ENCODE measurements around the gene SEMA3E.

The SEMA3E gene

DNA sequence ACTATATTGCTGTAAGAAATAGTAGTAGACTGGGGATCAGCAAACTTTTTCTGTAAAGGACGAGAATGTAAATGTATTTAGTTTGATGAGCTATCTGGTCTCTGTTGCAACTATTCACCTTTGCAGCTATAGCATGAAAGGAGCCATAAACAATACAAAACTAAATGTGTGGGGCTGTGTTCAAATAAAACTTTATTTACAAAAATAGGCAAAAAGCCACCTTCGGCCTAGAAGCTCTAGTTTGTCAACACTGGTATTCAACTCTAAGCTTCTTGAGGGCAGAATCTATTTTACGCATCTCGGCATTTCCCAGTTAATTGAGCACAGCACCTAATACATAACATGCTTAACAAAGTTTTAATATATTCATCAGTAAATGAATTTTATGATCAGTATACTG, 181.4 kb downstream of the SEMA3E start (continued):
- TF ChIP-seq, protein P1, sequence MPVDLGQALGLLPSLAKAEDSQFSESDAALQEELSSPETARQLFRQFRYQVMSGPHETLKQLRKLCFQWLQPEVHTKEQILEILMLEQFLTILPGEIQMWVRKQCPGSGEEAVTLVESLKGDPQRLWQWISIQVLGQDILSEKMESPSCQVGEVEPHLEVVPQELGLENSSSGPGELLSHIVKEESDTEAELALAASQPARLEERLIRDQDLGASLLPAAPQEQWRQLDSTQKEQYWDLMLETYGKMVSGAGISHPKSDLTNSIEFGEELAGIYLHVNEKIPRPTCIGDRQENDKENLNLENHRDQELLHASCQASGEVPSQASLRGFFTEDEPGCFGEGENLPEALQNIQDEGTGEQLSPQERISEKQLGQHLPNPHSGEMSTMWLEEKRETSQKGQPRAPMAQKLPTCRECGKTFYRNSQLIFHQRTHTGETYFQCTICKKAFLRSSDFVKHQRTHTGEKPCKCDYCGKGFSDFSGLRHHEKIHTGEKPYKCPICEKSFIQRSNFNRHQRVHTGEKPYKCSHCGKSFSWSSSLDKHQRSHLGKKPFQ (tag by site-specific recombination; IDR thresholded peaks at IDR 0.05) = no peak
- TF ChIP-seq, protein P2, sequence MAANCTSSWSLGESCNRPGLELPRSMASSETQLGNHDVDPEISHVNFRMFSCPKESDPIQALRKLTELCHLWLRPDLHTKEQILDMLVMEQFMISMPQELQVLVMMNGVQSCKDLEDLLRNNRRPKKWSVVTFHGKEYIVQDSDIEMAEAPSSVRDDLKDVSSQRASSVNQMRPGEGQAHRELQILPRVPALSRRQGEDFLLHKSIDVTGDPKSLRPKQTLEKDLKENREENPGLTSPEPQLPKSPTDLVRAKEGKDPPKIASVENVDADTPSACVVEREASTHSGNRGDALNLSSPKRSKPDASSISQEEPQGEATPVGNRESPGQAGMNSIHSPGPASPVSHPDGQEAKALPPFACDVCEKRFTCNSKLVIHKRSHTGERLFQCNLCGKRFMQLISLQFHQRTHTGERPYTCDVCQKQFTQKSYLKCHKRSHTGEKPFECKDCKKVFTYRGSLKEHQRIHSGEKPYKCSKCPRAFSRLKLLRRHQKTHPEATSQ (tag by site-specific recombination; IDR thresholded peaks at IDR 0.05) = no peak
- TF ChIP-seq, protein P3, sequence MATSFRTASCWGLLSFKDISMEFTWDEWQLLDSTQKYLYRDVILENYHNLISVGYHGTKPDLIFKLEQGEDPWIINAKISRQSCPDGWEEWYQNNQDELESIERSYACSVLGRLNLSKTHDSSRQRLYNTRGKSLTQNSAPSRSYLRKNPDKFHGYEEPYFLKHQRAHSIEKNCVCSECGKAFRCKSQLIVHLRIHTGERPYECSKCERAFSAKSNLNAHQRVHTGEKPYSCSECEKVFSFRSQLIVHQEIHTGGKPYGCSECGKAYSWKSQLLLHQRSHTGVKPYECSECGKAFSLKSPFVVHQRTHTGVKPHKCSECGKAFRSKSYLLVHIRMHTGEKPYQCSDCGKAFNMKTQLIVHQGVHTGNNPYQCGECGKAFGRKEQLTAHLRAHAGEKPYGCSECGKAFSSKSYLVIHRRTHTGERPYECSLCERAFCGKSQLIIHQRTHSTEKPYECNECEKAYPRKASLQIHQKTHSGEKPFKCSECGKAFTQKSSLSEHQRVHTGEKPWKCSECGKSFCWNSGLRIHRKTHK (tag by site-specific recombination; IDR thresholded peaks at IDR 0.05) = no peak
- TF ChIP-seq ZNF423 (tag by site-specific recombination; IDR thresholded peaks at IDR 0.05) = no peak

DNA sequence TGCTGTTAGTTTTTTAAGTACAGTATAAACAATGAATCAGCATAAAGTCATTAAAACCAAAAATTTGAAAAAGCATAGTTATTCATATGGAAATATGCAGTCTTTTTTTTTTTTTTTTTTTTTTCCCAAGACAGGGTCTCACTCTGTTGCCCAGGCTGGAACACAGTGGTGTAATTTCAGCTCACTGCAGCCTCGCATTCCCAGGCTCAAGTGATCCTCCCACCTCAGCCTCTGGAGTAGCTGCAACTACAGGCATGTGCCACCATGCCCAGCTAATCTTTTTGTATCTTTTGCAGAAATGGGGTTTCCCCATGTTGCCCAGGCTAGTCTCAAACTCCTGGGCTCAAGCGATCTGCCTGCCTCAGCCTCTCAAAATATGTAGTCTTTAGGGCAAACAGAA, 182.0 kb downstream of the SEMA3E start:
- CTCF ChIA-PET = interaction anchor here (0.7 to 0.9 kb wide), 2 partner anchors 727 to 961 kb away, joined by 3 read pairs; no protein-coding TSS in a partner anchor
- TF ChIP-seq, protein P4, sequence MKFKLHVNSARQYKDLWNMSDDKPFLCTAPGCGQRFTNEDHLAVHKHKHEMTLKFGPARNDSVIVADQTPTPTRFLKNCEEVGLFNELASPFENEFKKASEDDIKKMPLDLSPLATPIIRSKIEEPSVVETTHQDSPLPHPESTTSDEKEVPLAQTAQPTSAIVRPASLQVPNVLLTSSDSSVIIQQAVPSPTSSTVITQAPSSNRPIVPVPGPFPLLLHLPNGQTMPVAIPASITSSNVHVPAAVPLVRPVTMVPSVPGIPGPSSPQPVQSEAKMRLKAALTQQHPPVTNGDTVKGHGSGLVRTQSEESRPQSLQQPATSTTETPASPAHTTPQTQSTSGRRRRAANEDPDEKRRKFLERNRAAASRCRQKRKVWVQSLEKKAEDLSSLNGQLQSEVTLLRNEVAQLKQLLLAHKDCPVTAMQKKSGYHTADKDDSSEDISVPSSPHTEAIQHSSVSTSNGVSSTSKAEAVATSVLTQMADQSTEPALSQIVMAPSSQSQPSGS (tag by site-specific recombination; IDR thresholded peaks at IDR 0.05; ENCODE audit: low read depth) = no peak
- no peak for TF ChIP-seq ZNF140 (tag by site-specific recombination; IDR thresholded peaks at IDR 0.05)
- TF ChIP-seq, protein P5, sequence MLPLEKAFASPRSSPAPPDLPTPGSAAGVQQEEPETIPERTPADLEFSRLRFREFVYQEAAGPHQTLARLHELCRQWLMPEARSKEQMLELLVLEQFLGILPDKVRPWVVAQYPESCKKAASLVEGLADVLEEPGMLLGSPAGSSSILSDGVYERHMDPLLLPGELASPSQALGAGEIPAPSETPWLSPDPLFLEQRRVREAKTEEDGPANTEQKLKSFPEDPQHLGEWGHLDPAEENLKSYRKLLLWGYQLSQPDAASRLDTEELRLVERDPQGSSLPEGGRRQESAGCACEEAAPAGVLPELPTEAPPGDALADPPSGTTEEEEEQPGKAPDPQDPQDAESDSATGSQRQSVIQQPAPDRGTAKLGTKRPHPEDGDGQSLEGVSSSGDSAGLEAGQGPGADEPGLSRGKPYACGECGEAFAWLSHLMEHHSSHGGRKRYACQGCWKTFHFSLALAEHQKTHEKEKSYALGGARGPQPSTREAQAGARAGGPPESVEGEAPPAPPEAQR (tag by site-specific recombination; IDR thresholded peaks at IDR 0.05) = no peak
- no peak for TF ChIP-seq ZNF501 (tag by site-specific recombination; IDR thresholded peaks at IDR 0.05)
- TF ChIP-seq, protein P6, sequence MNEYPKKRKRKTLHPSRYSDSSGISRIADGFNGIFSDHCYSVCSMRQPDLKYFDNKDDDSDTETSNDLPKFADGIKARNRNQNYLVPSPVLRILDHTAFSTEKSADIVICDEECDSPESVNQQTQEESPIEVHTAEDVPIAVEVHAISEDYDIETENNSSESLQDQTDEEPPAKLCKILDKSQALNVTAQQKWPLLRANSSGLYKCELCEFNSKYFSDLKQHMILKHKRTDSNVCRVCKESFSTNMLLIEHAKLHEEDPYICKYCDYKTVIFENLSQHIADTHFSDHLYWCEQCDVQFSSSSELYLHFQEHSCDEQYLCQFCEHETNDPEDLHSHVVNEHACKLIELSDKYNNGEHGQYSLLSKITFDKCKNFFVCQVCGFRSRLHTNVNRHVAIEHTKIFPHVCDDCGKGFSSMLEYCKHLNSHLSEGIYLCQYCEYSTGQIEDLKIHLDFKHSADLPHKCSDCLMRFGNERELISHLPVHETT (tag by site-specific recombination; IDR thresholded peaks at IDR 0.05) = no peak
- TF ChIP-seq, protein P1 (tag by site-specific recombination; IDR thresholded peaks at IDR 0.05) = no peak
- no peak for TF ChIP-seq ZIC2 (tag by site-specific recombination; IDR thresholded peaks at IDR 0.05)
- no peak for TF ChIP-seq ZSCAN23 (tag by site-specific recombination; IDR thresholded peaks at IDR 0.05)
- TF ChIP-seq SALL2 (tag by site-specific recombination; IDR thresholded peaks at IDR 0.05; ENCODE audit: borderline replicate concordance) = no peak
- no peak for TF ChIP-seq ZNF707 (tag by site-specific recombination; IDR thresholded peaks at IDR 0.05)
- TF ChIP-seq ZNF660 (tag by site-specific recombination; IDR thresholded peaks at IDR 0.05) = no peak
- no peak for TF ChIP-seq ZNF169 (tag by site-specific recombination; IDR thresholded peaks at IDR 0.05)
- TF ChIP-seq RBAK (tag by site-specific recombination; IDR thresholded peaks at IDR 0.05) = no peak
- TF ChIP-seq KLF9 (tag by site-specific recombination; IDR thresholded peaks at IDR 0.05; ENCODE audit: low read depth) = no peak
- TF ChIP-seq, protein P7, sequence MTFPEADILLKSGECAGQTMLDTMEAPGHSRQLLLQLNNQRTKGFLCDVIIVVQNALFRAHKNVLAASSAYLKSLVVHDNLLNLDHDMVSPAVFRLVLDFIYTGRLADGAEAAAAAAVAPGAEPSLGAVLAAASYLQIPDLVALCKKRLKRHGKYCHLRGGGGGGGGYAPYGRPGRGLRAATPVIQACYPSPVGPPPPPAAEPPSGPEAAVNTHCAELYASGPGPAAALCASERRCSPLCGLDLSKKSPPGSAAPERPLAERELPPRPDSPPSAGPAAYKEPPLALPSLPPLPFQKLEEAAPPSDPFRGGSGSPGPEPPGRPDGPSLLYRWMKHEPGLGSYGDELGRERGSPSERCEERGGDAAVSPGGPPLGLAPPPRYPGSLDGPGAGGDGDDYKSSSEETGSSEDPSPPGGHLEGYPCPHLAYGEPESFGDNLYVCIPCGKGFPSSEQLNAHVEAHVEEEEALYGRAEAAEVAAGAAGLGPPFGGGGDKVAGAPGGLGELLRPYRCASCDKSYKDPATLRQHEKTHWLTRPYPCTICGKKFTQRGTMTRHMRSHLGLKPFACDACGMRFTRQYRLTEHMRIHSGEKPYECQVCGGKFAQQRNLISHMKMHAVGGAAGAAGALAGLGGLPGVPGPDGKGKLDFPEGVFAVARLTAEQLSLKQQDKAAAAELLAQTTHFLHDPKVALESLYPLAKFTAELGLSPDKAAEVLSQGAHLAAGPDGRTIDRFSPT (tag by site-specific recombination; IDR thresholded peaks at IDR 0.05) = no peak
- TF ChIP-seq, protein P8, sequence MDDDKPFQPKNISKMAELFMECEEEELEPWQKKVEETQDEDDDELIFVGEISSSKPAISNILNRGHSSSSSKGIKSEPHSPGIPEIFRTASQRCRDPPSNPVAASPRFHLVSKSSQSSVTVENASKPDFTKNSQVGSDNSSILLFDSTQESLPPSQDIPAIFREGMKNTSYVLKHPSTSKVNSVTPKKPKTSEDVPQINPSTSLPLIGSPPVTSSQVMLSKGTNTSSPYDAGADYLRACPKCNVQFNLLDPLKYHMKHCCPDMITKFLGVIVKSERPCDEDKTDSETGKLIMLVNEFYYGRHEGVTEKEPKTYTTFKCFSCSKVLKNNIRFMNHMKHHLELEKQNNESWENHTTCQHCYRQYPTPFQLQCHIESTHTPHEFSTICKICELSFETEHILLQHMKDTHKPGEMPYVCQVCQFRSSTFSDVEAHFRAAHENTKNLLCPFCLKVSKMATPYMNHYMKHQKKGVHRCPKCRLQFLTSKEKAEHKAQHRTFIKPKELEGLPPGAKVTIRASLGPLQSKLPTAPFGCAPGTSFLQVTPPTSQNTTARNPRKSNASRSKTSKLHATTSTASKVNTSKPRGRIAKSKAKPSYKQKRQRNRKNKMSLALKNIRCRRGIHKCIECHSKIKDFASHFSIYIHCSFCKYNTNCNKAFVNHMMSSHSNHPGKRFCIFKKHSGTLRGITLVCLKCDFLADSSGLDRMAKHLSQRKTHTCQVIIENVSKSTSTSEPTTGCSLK (tag by site-specific recombination; IDR thresholded peaks at IDR 0.05) = no peak

More for the DNA sequence above, 182.0 kb downstream of the SEMA3E start:
- Histone ChIP-seq H3K27ac (ENCODE audit: extremely low read depth, low read depth, low read length) (no peak overlapping the region), H3K36me3 (ENCODE audit: control insufficient read depth in 2 of 2, insufficient read depth in 1 of 2, low read length in 2 of 2) (no peaks in the 10 kb centered on the region), H3K9me3 (ENCODE audit: control insufficient read depth, insufficient read depth, low read depth, low read length) (no peaks in the 10 kb centered on the region), H3K4me3 (ENCODE audit: low read depth, low read length) (no peak overlapping the region), H3K4me1 (ENCODE audit: control insufficient read depth, insufficient read depth, low read length) (peaks cover 7% of the 10 kb centered on the region; the same call in 1 of the 2 replicates)
- POLR2A ChIA-PET = no interaction called here
